ENCODE results near the gene PCBP4.

DNA sequence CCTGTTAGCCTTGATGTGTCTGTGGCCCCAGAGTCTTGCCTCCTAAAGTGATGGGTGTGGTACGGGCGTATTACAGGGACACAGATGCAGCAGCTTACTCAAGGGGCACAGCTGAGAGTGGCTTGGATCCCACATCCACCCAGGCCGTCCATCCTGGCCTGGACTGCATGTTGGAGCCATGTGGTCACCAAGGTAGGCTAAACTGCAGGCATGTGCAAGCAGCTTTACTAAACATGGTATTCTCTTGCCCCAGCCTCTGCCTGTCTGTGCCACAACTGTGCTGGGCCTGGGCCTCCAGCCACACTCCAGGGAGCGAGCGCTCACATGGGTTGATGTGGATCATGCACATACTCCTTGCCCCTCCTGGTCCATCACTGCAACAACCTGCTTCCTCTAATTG lies 18.1 kb downstream of the PCBP4 start:
- TF ChIP-seq, protein P1, sequence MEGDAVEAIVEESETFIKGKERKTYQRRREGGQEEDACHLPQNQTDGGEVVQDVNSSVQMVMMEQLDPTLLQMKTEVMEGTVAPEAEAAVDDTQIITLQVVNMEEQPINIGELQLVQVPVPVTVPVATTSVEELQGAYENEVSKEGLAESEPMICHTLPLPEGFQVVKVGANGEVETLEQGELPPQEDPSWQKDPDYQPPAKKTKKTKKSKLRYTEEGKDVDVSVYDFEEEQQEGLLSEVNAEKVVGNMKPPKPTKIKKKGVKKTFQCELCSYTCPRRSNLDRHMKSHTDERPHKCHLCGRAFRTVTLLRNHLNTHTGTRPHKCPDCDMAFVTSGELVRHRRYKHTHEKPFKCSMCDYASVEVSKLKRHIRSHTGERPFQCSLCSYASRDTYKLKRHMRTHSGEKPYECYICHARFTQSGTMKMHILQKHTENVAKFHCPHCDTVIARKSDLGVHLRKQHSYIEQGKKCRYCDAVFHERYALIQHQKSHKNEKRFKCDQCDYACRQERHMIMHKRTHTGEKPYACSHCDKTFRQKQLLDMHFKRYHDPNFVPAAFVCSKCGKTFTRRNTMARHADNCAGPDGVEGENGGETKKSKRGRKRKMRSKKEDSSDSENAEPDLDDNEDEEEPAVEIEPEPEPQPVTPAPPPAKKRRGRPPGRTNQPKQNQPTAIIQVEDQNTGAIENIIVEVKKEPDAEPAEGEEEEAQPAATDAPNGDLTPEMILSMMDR (conservative IDR thresholded peaks at IDR 0.05; ENCODE audit: low read depth, low read length), result no peak
- TF ChIP-seq EZH2phosphoT487 (IDR thresholded peaks at IDR 0.05; ENCODE audit: borderline replicate concordance, low read length), result no peak
- TF ChIP-seq EZH2 (IDR thresholded peaks at IDR 0.05; ENCODE audit: low read length, unreplicated experiment), result no peak

Measured in PC-3 (cell line).